Ascending aorta (tissue), 2 donors: ENCODE measurements around the gene LPO. TPM values are rescaled to one million over a fixed set of nuclear protein-coding genes. Genes with fewer than 3 reads are reported as not detected.

Experiments used
- DNase-seq, 2 donors: peaks; one replicate each; pipeline ENCODE4 v3.0.0-alpha.2; 2019; ENCODE audit warnings: low spot score in 2 of 2
- H3K27ac ChIP-seq, 2 donors: fragments of 200-600 bp; sonication (generic); one replicate each; pipeline ENCODE4 v1.5.1; 2016 to 2017; ENCODE audit warnings: mild to moderate bottlenecking in 1 of 2
- H3K27me3 ChIP-seq: fragments of 200-600 bp; sonication (generic); one replicate; pipeline ENCODE4 v1.5.1; 2017
- H3K36me3 ChIP-seq, 2 donors: fragments of 200-600 bp; sonication (generic); one replicate each; pipeline ENCODE4 v1.5.1; 2016
- H3K4me1 ChIP-seq, 2 donors: fragments of 200-600 bp; sonication (generic); one replicate each; pipeline ENCODE4 v1.5.1; 2016 to 2017; ENCODE audit warnings: mild to moderate bottlenecking in 1 of 2
- H3K4me3 ChIP-seq, 2 donors: fragments of 200-600 bp; sonication (generic); one replicate each; pipeline ENCODE4 v1.5.1; 2016 to 2017; ENCODE audit warnings: mild to moderate bottlenecking in 1 of 2
- H3K9me3 ChIP-seq, 2 donors: fragments of 200-600 bp; sonication (generic); one replicate each; pipeline ENCODE4 v1.5.1; 2016
- intact Hi-C: fragments of 100-400 bp; cut with DNase I; formaldehyde crosslinking; loops from one replicate; pipeline ENCODE4 v1.15.1; 2023
- total RNA-seq: library from RNA; depleted of rRNA; stranded (reverse); fragments of >200 nt; gene quantifications from one replicate; pipeline ENCODE4 v1.1.0, GENCODE V29; 2016
- TF ChIP-seq, protein P1 (sequence below), 3 experiments: fragments of 200-600 bp in 2 of 3; fragments of 450-650 bp in 1 of 3; sonication (generic) in 2 of 3; IDR thresholded peaks; one replicate each; pipeline ENCODE4 v1.5.1; 2016 to 2019; ENCODE audit warnings: antibody characterized with exemption in 3 of 3, mild to moderate bottlenecking in 1 of 3, moderate library complexity in 1 of 3

LPO gene
- total RNA-seq, 1 donor from 2014 or later: not detected

- DNase-seq: peak in 1 of 2 donors; percentile 51
- TF ChIP-seq, protein P1, sequence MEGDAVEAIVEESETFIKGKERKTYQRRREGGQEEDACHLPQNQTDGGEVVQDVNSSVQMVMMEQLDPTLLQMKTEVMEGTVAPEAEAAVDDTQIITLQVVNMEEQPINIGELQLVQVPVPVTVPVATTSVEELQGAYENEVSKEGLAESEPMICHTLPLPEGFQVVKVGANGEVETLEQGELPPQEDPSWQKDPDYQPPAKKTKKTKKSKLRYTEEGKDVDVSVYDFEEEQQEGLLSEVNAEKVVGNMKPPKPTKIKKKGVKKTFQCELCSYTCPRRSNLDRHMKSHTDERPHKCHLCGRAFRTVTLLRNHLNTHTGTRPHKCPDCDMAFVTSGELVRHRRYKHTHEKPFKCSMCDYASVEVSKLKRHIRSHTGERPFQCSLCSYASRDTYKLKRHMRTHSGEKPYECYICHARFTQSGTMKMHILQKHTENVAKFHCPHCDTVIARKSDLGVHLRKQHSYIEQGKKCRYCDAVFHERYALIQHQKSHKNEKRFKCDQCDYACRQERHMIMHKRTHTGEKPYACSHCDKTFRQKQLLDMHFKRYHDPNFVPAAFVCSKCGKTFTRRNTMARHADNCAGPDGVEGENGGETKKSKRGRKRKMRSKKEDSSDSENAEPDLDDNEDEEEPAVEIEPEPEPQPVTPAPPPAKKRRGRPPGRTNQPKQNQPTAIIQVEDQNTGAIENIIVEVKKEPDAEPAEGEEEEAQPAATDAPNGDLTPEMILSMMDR (IDR thresholded peaks at IDR 0.05): no peak
- no peaks in the 10 kb centered on the region for H3K27me3 ChIP-seq
- H3K9me3 ChIP-seq: no peaks in the 10 kb centered on the region
- H3K4me1 ChIP-seq: no peaks in the 10 kb centered on the region
- no peak overlapping the region for H3K27ac ChIP-seq
- H3K4me3 ChIP-seq: no peak overlapping the region
- no peaks in the 10 kb centered on the region for H3K36me3 ChIP-seq
- intact Hi-C loops: no loop called here
These were observed 79.7 kb downstream of the LPO start for GRCh38 chr17:58318065-58318481.

Other genes starting within 250 kb of the LPO start
- gene SRSF1, start 231.3 kb upstream of the LPO start, total RNA-seq: 89.4 TPM
- gene DYNLL2, start 155.2 kb upstream of the LPO start, total RNA-seq: 15.3 TPM
- not detected for gene OR4D1, start 90.2 kb upstream of the LPO start, total RNA-seq
- gene OR4D2, start 71.6 kb upstream of the LPO start, total RNA-seq: not detected
- gene EPX, start 45.9 kb upstream of the LPO start, total RNA-seq: not detected
- gene MKS1, start 19.3 kb upstream of the LPO start, total RNA-seq: 1.5 TPM
- gene MPO, start 42.4 kb downstream of the LPO start, total RNA-seq: 1.8 TPM
- 22.4 TPM for gene TSPOAP1, start 90.2 kb downstream of the LPO start, total RNA-seq
- gene SUPT4H1, start 113.6 kb downstream of the LPO start, total RNA-seq: 18.0 TPM
- gene RNF43, start 178.9 kb downstream of the LPO start, total RNA-seq: 0.53 TPM
- gene HSF5, start 249.8 kb downstream of the LPO start, total RNA-seq: not detected